HEK293 (cell line): Measurements from ENCODE around the gene PPP1R18.

Source experiments
- BCL6B ChIP-seq: fragments of 450-650 bp; formaldehyde crosslinking; IDR thresholded peaks from 2 replicates; pipeline ENCODE4 v1.5.1; 2017; ENCODE audit warnings: missing biosample characterization, missing genetic modification characterization
- CTCF ChIP-seq: fragments of 450-650 bp; formaldehyde crosslinking; IDR thresholded peaks from 2 replicates; pipeline ENCODE4 v1.5.1; 2016; ENCODE audit warnings: missing biosample characterization, missing genetic modification characterization
- KLF16 ChIP-seq: fragments of 450-650 bp; formaldehyde crosslinking; IDR thresholded peaks from 2 replicates; pipeline ENCODE4 v1.5.1; 2017; ENCODE audit warnings: missing biosample characterization, missing genetic modification characterization
- MEIS1 ChIP-seq: sonication (generic); formaldehyde crosslinking; IDR thresholded peaks from 2 replicates; pipeline ENCODE4 v1.8.1; 2022; ENCODE audit warnings: missing genetic modification reagents, mild to moderate bottlenecking, borderline replicate concordance
- PATZ1 ChIP-seq: fragments of 450-650 bp; formaldehyde crosslinking; IDR thresholded peaks from 2 replicates; pipeline ENCODE4 v1.5.1; 2016; ENCODE audit warnings: missing biosample characterization, missing genetic modification characterization
- TCF7L2 ChIP-seq: IDR thresholded peaks from 2 replicates; pipeline ENCODE4 v1.6.1; 2011; ENCODE audit warnings: low read depth, mild to moderate bottlenecking, inconsistent platforms, low read length, moderate library complexity, borderline replicate concordance
- ZBTB10 ChIP-seq: fragments of 450-650 bp; formaldehyde crosslinking; IDR thresholded peaks from 2 replicates; pipeline ENCODE4 v1.5.1; 2016; ENCODE audit warnings: missing biosample characterization, missing genetic modification characterization
- ZBTB7A ChIP-seq: fragments of 450-650 bp; formaldehyde crosslinking; IDR thresholded peaks from 2 replicates; pipeline ENCODE4 v1.5.1; 2016; ENCODE audit warnings: low read depth, missing biosample characterization, missing genetic modification characterization
- ZNF184 ChIP-seq: fragments of 450-650 bp; IDR thresholded peaks from 2 replicates; pipeline ENCODE4 v1.5.1; 2018; ENCODE audit warnings: missing biosample characterization, mild to moderate bottlenecking, missing genetic modification characterization
- ZNF274 ChIP-seq, 2 experiments: fragments of 200-500 bp in 1 of 2; fragments of 450-650 bp in 1 of 2; sonication (Bioruptor generic) in 1 of 2; formaldehyde crosslinking in 1 of 2; IDR thresholded peaks; 2 replicates each; pipeline versions ENCODE4 v1.5.1 to v1.6.1; 2014 to 2016; ENCODE audit warnings: borderline replicate concordance in 1 of 2, inconsistent platforms in 1 of 2, low read length in 1 of 2, missing biosample characterization in 1 of 2, missing genetic modification characterization in 1 of 2
- ZNF350 ChIP-seq: fragments of 450-650 bp; formaldehyde crosslinking; IDR thresholded peaks from 2 replicates; pipeline ENCODE4 v1.5.0; 2017; ENCODE audit warnings: missing biosample characterization, mild to moderate bottlenecking, missing genetic modification characterization
- ZNF391 ChIP-seq: fragments of 450-650 bp; formaldehyde crosslinking; IDR thresholded peaks from 2 replicates; pipeline ENCODE4 v1.5.1; 2016; ENCODE audit warnings: low read depth, missing biosample characterization, missing genetic modification characterization, borderline replicate concordance
- ZNF792 ChIP-seq: fragments of 450-650 bp; formaldehyde crosslinking; IDR thresholded peaks from 2 replicates; pipeline ENCODE4 v1.5.1; 2016; ENCODE audit warnings: missing biosample characterization, missing genetic modification characterization

DNA sequence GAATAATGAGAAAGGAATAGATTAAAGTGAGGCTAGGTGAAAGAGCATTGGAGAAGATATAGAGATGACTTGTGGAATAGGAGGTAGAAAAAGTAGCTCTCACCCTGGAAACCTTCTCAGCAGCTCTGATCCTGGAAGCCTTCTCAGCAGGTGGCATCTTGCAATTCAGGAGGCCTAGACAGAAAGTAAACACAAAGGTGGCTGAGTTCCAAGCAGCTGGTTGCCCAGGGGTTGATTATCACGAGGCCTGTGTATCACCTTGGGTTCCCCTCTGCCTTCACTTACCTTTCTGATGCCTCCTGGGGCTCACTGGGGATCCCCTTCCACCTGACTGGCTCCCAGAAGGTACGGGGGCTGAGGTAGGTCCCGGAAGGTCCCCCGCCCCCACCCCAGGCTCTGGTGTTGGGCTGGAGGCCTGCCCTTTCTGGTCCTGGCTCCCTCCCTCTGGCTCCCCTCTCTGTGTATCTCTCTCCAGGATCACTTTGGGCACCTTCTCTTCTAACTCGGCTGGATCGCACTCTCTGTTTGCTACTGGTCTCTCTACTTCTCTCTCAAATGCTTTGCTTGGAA, 20.9 kb upstream of the PPP1R18 start:
- TF ChIP-seq ZNF792 (tag by site-specific recombination) = no peak
- peak; percentile 62; the same call in 1 of the 2 replicates for TF ChIP-seq BCL6B (tag by site-specific recombination)
- TF ChIP-seq ZNF184 (tag by site-specific recombination) = no peak
- no peak for TF ChIP-seq CTCF (tag by site-specific recombination)
- peak; percentile 29 for TF ChIP-seq ZBTB10
- no peak for TF ChIP-seq TCF7L2
- TF ChIP-seq MEIS1 (CRISPR knock-in tag) = no peak
- TF ChIP-seq KLF16 = no peak
- TF ChIP-seq PATZ1 (tag by site-specific recombination) = peak; percentile 43
- TF ChIP-seq ZNF391 (tag by site-specific recombination) = no peak
- TF ChIP-seq ZBTB7A (tag by site-specific recombination) = no peak
- no peak for TF ChIP-seq ZNF274 (IDR thresholded peaks at IDR 0.05; ENCODE audit: low read length)
- TF ChIP-seq ZNF274 (tag by site-specific recombination; IDR thresholded peaks at IDR 0.05; ENCODE audit: borderline replicate concordance) = no peak
- no peak for TF ChIP-seq ZNF350 (tag by site-specific recombination)
